K562 (cell line): ENCODE results near the gene JRKL. TPM values are rescaled to one million over a fixed set of nuclear protein-coding genes. Genes with fewer than 3 reads are reported as not detected.

Source experiments
- ATF7 ChIP-seq: fragments of 450-650 bp; IDR thresholded peaks from 2 replicates; pipeline ENCODE4 v1.7.1; 2014; ENCODE audit warnings: mild to moderate bottlenecking, moderate library complexity
- CLOCK ChIP-seq: fragments of 250-450 bp; sonication (Bioruptor Pico); IDR thresholded peaks from 2 replicates; pipeline ENCODE4 v1.4.0; 2020; ENCODE audit warnings: mild to moderate bottlenecking, moderate library complexity, borderline replicate concordance
- ELK1 ChIP-seq: sonication (generic); formaldehyde crosslinking; IDR thresholded peaks from 2 replicates; pipeline ENCODE4 v1.8.1; 2022; ENCODE audit warnings: missing genetic modification reagents
- GTF2F1 ChIP-seq: IDR thresholded peaks from 2 replicates; pipeline ENCODE4 v1.6.1; 2011; ENCODE audit warnings: low read depth, low read length, improper control_type of control experiment
- HNRNPUL1 ChIP-seq: fragments of 200-400 bp; formaldehyde crosslinking; IDR thresholded peaks from 2 replicates; pipeline ENCODE4 v1.6.1; 2017; ENCODE audit warnings: low read length
- ILK ChIP-seq: fragments of 450-650 bp; IDR thresholded peaks from 2 replicates; pipeline ENCODE4 v1.6.1; 2016; ENCODE audit warnings: missing genetic modification characterization, low read depth, mild to moderate bottlenecking, missing compliant biosample characterization, moderate library complexity, borderline replicate concordance
- MLX ChIP-seq, 2 experiments: fragments of 450-650 bp in 1 of 2; sonication (generic) in 1 of 2; formaldehyde crosslinking; conservative IDR thresholded peaks; 2 replicates each; pipeline versions ENCODE4 v1.4.0 to v1.8.1; 2020 to 2022; ENCODE audit warnings: mild to moderate bottlenecking in 1 of 2, missing genetic modification reagents in 1 of 2
- TCF3 ChIP-seq: sonication (generic); formaldehyde crosslinking; IDR thresholded peaks from 2 replicates; pipeline ENCODE4 v1.4.0; 2020; ENCODE audit warnings: mild to moderate bottlenecking, missing genetic modification reagents
- ZBTB40 ChIP-seq, 2 experiments: fragments of 450-650 bp in 1 of 2; sonication (generic) in 1 of 2; formaldehyde crosslinking in 1 of 2; IDR thresholded peaks; 2 replicates each; pipeline versions ENCODE4 v1.7.1 to v1.9.0; 2016 to 2022; ENCODE audit warnings: inconsistent platforms in 1 of 2, mild to moderate bottlenecking in 1 of 2, missing genetic modification reagents in 1 of 2
- ZNF121 ChIP-seq: sonication (generic); formaldehyde crosslinking; conservative IDR thresholded peaks from 2 replicates; pipeline ENCODE4 v1.8.0; 2022; ENCODE audit warnings: missing genetic modification reagents
- ZNF134 ChIP-seq: fragments of 250-450 bp; sonication (Bioruptor Pico); conservative IDR thresholded peaks from 2 replicates; pipeline ENCODE4 v1.4.0; 2020
- ZNF174 ChIP-seq: fragments of 250-450 bp; sonication (Bioruptor Pico); IDR thresholded peaks from 2 replicates; pipeline ENCODE4 v1.4.0; 2020; ENCODE audit warnings: mild to moderate bottlenecking
- ZNF551 ChIP-seq: fragments of 250-450 bp; sonication (Bioruptor Pico); IDR thresholded peaks from 2 replicates; pipeline ENCODE4 v1.5.0; 2021; ENCODE audit warnings: mild to moderate bottlenecking, moderate library complexity
- polyA plus RNA-seq, 8 experiments: library from polyadenylated mRNA; depleted of rRNA in 4 of 8; stranded (reverse) in 5 of 8; unstranded in 3 of 8; fragments of >200 nt; fragmentation: Nextera tagmentation in 2 of 8; fragmentation: Illumina TruSeq in 1 of 8; extraction: Ambion mirVana in 2 of 8; extraction: Trizol in 1 of 8; gene quantifications; 2 replicates each; pipeline versions ENCODE4 v1.2.1 to v1.2.3, GENCODE V29; 2011 to 2014; ENCODE audit warnings: inconsistent platforms in 1 of 8, missing spikeins in 1 of 8
- total RNA-seq, 7 experiments: library from RNA; depleted of rRNA in 6 of 7; stranded (reverse); fragments of >200 nt in 6 of 7; fragmentation: Illumina TruSeq in 2 of 7; extraction: Trizol in 2 of 7; gene quantifications; 2 replicates each; pipeline versions ENCODE4 v1.2.1 to v1.2.3, GENCODE V29; 2011 to 2021; ENCODE audit warnings: low replicate concordance in 1 of 7

Gene JRKL
- total and polyA plus RNA-seq, 9 of the 15 experiments (the other 6 are each of a cell fraction or from before 2014, with no cell fraction given): 4.5 to 14.8 (median 8.5) TPM

- TF ChIP-seq ZNF121: no peak
- peak; percentile 25; the same call in 1 of the 2 replicates for TF ChIP-seq ATF7
- TF ChIP-seq CLOCK: no peak
- TF ChIP-seq TCF3 (CRISPR knock-in tag): no peak
- TF ChIP-seq ZNF134 (CRISPR knock-in tag): no peak
- TF ChIP-seq ZNF551 (CRISPR knock-in tag): no peak
- no peak for TF ChIP-seq ELK1
- TF ChIP-seq HNRNPUL1: no peak
- TF ChIP-seq ZBTB40 (IDR thresholded peaks at IDR 0.05): peak; percentile 90
- no peak for TF ChIP-seq ZBTB40 (CRISPR knock-in tag; IDR thresholded peaks at IDR 0.05)
- no peak for TF ChIP-seq ILK (tag)
- 0 out of 2 replicates have a peak, but pooled peaks have one; percentile 46 for TF ChIP-seq GTF2F1
- TF ChIP-seq MLX (CRISPR knock-in tag; conservative IDR thresholded peaks at IDR 0.05): no peak
- TF ChIP-seq ZNF174 (CRISPR knock-in tag): no peak
Measured at GRCh38 chr11:96389720-96390487, at the start of gene JRKL, which contains the start of gene CCDC82 (continued).
